HepG2 (cell line): ENCODE data around the gene KIF2C. TPM values are rescaled to one million over a fixed set of nuclear protein-coding genes. Genes with fewer than 3 reads are reported as not detected.

Source experiments
- FOXK1 ChIP-seq: sonication (generic); formaldehyde crosslinking; IDR thresholded peaks from 2 replicates; pipeline ENCODE4 v1.4.0; 2020; ENCODE audit warnings: low read depth, missing genetic modification reagents, borderline replicate concordance
- GLI4 ChIP-seq: sonication (generic); formaldehyde crosslinking; IDR thresholded peaks from 2 replicates; pipeline ENCODE4 v1.5.1; 2020; ENCODE audit warnings: missing genetic modification reagents, mild to moderate bottlenecking, moderate library complexity, borderline replicate concordance
- HMG20A ChIP-seq: IDR thresholded peaks from 2 replicates; pipeline ENCODE4 v1.6.1; 2016; ENCODE audit warnings: borderline replicate concordance
- KDM2A ChIP-seq: sonication (generic); formaldehyde crosslinking; IDR thresholded peaks from 2 replicates; pipeline ENCODE4 v1.4.0; 2020; ENCODE audit warnings: low read depth, missing genetic modification reagents, borderline replicate concordance
- MED8 ChIP-seq: sonication (generic); formaldehyde crosslinking; IDR thresholded peaks from 2 replicates; pipeline ENCODE4 v1.8.1; 2023; ENCODE audit warnings: mild to moderate bottlenecking, missing genetic modification reagents; ENCODE audit not compliant: insufficient replicate concordance
- MYC ChIP-seq: sonication (generic); formaldehyde crosslinking; IDR thresholded peaks from 2 replicates; pipeline ENCODE4 v1.9.0; 2021; ENCODE audit warnings: missing genetic modification reagents, borderline replicate concordance
- NAIF1 ChIP-seq: sonication (generic); formaldehyde crosslinking; IDR thresholded peaks from 2 replicates; pipeline ENCODE4 v1.5.0; 2020; ENCODE audit warnings: mild to moderate bottlenecking, missing genetic modification reagents, borderline replicate concordance
- NKX3-1 ChIP-seq: sonication (generic); formaldehyde crosslinking; IDR thresholded peaks from 2 replicates; pipeline ENCODE4 v1.5.0; 2020; ENCODE audit warnings: missing genetic modification reagents
- PRMT3 ChIP-seq: sonication (generic); formaldehyde crosslinking; IDR thresholded peaks from 2 replicates; pipeline ENCODE4 v1.8.1; 2022; ENCODE audit warnings: low read depth, mild to moderate bottlenecking, moderate library complexity, missing genetic modification reagents, borderline replicate concordance
- SAP130 ChIP-seq: IDR thresholded peaks from 2 replicates; pipeline ENCODE4 v1.6.1; 2016; ENCODE audit warnings: low read depth
- SP140L ChIP-seq: sonication (generic); formaldehyde crosslinking; IDR thresholded peaks from 2 replicates; pipeline ENCODE4 v1.4.0; 2020; ENCODE audit warnings: missing genetic modification reagents, borderline replicate concordance
- STAT6 ChIP-seq: sonication (generic); formaldehyde crosslinking; IDR thresholded peaks from 2 replicates; pipeline ENCODE4 v1.4.0; 2020; ENCODE audit warnings: missing genetic modification reagents, mild to moderate bottlenecking, borderline replicate concordance
- TEF ChIP-seq: sonication (generic); formaldehyde crosslinking; IDR thresholded peaks from 2 replicates; pipeline ENCODE4 v1.5.0; 2020; ENCODE audit warnings: missing genetic modification reagents
- ZBTB3 ChIP-seq: sonication (generic); formaldehyde crosslinking; IDR thresholded peaks from 2 replicates; pipeline ENCODE4 v1.4.0; 2020; ENCODE audit warnings: low read depth, mild to moderate bottlenecking, moderate library complexity, missing genetic modification reagents, borderline replicate concordance
- ZNF121 ChIP-seq: sonication (generic); formaldehyde crosslinking; IDR thresholded peaks from 2 replicates; pipeline ENCODE4 v1.5.0; 2020; ENCODE audit warnings: mild to moderate bottlenecking, missing genetic modification reagents
- ZNF207 ChIP-seq: fragments of 450-650 bp; IDR thresholded peaks from 2 replicates; pipeline ENCODE4 v1.6.1; 2016; ENCODE audit warnings: antibody characterized with exemption, borderline replicate concordance
- ZNF326 ChIP-seq: sonication (generic); formaldehyde crosslinking; IDR thresholded peaks from 2 replicates; pipeline ENCODE4 v1.4.0; 2020; ENCODE audit warnings: missing genetic modification reagents, borderline replicate concordance
- ZNF335 ChIP-seq: sonication (generic); formaldehyde crosslinking; IDR thresholded peaks from 2 replicates; pipeline ENCODE4 v1.4.0; 2020; ENCODE audit warnings: missing genetic modification reagents
- ZNF383 ChIP-seq: sonication (generic); formaldehyde crosslinking; IDR thresholded peaks from 2 replicates; pipeline ENCODE4 v1.4.0; 2020; ENCODE audit warnings: missing genetic modification reagents, mild to moderate bottlenecking, borderline replicate concordance
- ZNF550 ChIP-seq: sonication (generic); formaldehyde crosslinking; IDR thresholded peaks from 2 replicates; pipeline ENCODE4 v1.4.0; 2020; ENCODE audit warnings: mild to moderate bottlenecking, missing genetic modification reagents, borderline replicate concordance
- ZNF563 ChIP-seq: sonication (generic); formaldehyde crosslinking; IDR thresholded peaks from 2 replicates; pipeline ENCODE4 v1.8.0; 2022; ENCODE audit warnings: mild to moderate bottlenecking, moderate library complexity, missing genetic modification reagents
- ZNF597 ChIP-seq: sonication (generic); formaldehyde crosslinking; IDR thresholded peaks from 2 replicates; pipeline ENCODE4 v1.5.0; 2020; ENCODE audit warnings: missing genetic modification reagents
- ZNF746 ChIP-seq: sonication (generic); formaldehyde crosslinking; IDR thresholded peaks from 2 replicates; pipeline ENCODE4 v1.8.0; 2022; ENCODE audit warnings: mild to moderate bottlenecking, missing genetic modification reagents
- ZNF749 ChIP-seq: sonication (generic); formaldehyde crosslinking; IDR thresholded peaks from 2 replicates; pipeline ENCODE4 v1.8.0; 2022; ENCODE audit warnings: mild to moderate bottlenecking, missing genetic modification reagents, moderate library complexity, borderline replicate concordance
- ZNF761 ChIP-seq: sonication (generic); formaldehyde crosslinking; conservative IDR thresholded peaks from 2 replicates; pipeline ENCODE4 v1.4.0; 2020; ENCODE audit warnings: mild to moderate bottlenecking, missing genetic modification reagents
- polyA plus RNA-seq, 8 experiments: library from polyadenylated mRNA; depleted of rRNA in 3 of 8; stranded (reverse) in 7 of 8; unstranded in 1 of 8; fragments of >200 nt; fragmentation: Illumina TruSeq in 4 of 8; extraction: Trizol in 4 of 8; gene quantifications; 2 replicates each; pipeline versions ENCODE4 v1.2.1 to v1.2.3, GENCODE V29; 2011 to 2016; ENCODE audit warnings: low read depth in 4 of 8, missing spikeins in 1 of 8, mixed read lengths in 1 of 8; ENCODE audit not compliant: insufficient read depth in 1 of 8
- total RNA-seq, 5 experiments: library from RNA; depleted of rRNA; stranded (reverse); fragments of >200 nt; fragmentation: Illumina TruSeq; extraction: Trizol; gene quantifications; 2 replicates each; pipeline ENCODE4 v1.2.3, GENCODE V29; 2016; ENCODE audit warnings: low read depth in 1 of 5

The KIF2C gene
- total and polyA plus RNA-seq, 2 of the 13 experiments (the other 11 are each of a cell fraction or from before 2014, with no cell fraction given): 29.7 to 53.7 TPM

GRCh38 chr1:44784094-44785028 lies 44.7 kb downstream of the KIF2C start (continued):
- TF ChIP-seq ZNF597 (CRISPR knock-in tag) (no peak), ZNF749 (CRISPR knock-in tag) (0 out of 2 replicates have a peak, but pooled peaks have one; percentile 55), TEF (CRISPR knock-in tag) (no peak), NKX3-1 (CRISPR knock-in tag) (no peak), ZNF761 (no peak), KDM2A (CRISPR knock-in tag) (peak; percentile 54), GLI4 (CRISPR knock-in tag) (no peak), ZNF335 (no peak), ZNF563 (CRISPR knock-in tag) (peak; percentile 80), MED8 (peak; percentile 26), SAP130 (CRISPR knock-in tag) (peak; percentile 63), FOXK1 (no peak), ZNF326 (CRISPR knock-in tag) (no peak), ZNF121 (CRISPR knock-in tag) (no peak; the same call in 1 of the 2 replicates), ZNF746 (no peak; the same call in 1 of the 2 replicates), HMG20A (no peak), MYC (CRISPR knock-in tag) (peak; percentile 93), STAT6 (CRISPR knock-in tag) (no peak), ZNF550 (CRISPR knock-in tag) (0 out of 2 replicates have a peak, but pooled peaks have one; percentile 53), ZNF383 (0 out of 2 replicates have a peak, but pooled peaks have one; percentile 58), PRMT3 (CRISPR knock-in tag) (0 out of 2 replicates have a peak, but pooled peaks have one; percentile 51), ZBTB3 (CRISPR knock-in tag) (no peak), NAIF1 (CRISPR knock-in tag) (no peak; the same call in 1 of the 2 replicates), SP140L (CRISPR knock-in tag) (peak; percentile 10; the same call in 1 of the 2 replicates), ZNF207 (no peak)
